Fibroblast of lung (primary cell): ENCODE measurements around the gene USF1.

Experiments used
- CTCF ChIP-seq, 2 donors: IDR thresholded peaks in 1 of 2; conservative IDR thresholded peaks in 1 of 2; 1 replicate in 1 of 2; 2 replicates in 1 of 2; pipeline ENCODE4 v1.5.1; 2011 to 2012; ENCODE audit warnings: low read length in 2 of 2, control low read depth in 1 of 2, inconsistent platforms in 1 of 2, low read depth in 1 of 2, mild to moderate bottlenecking in 1 of 2
- EZH2 ChIP-seq: IDR thresholded peaks from 2 replicates; pipeline ENCODE4 v1.5.1; 2012; ENCODE audit warnings: low read length, control low read depth, mild to moderate bottlenecking; ENCODE audit errors: missing control alignments

GRCh38 chr1:161072751-161073449 is 27.1 kb upstream of the USF1 start:
- TF ChIP-seq CTCF (conservative IDR thresholded peaks at IDR 0.05 in 1 of 2, IDR thresholded peaks at IDR 0.05 in 1 of 2; ENCODE audit: low read depth in 1 of 2, low read length in 2 of 2), result no peak
- no peak for TF ChIP-seq EZH2
